B cell (primary cell): Measurements from ENCODE around the gene SERPINA12. TPM values are rescaled to one million over a fixed set of nuclear protein-coding genes. Genes with fewer than 3 reads are reported as not detected.

Experiments used
- ATAC-seq: fragments of 200-7000 bp; cut with Tn5 transposase; one replicate; pipeline ENCODE4 v1.10.0; 2021; ENCODE audit warnings: low read depth, mild to moderate bottlenecking, moderate number of reproducible peaks, moderate library complexity
- CTCF ChIA-PET: fragments of 350-600 bp; sonication (Branson Sonifier 250); formaldehyde crosslinking; loops from one replicate; lab custom pipeline; 2021; ENCODE audit warnings: antibody characterized with exemption, inconsistent platforms; lab: Charles Lee
- POLR2A ChIA-PET: fragments of 350-600 bp; sonication (Branson Sonifier 250); formaldehyde crosslinking; loops from one replicate; lab custom pipeline; 2021; ENCODE audit warnings: antibody characterized with exemption; lab: Charles Lee
- DNase-seq: peaks from one replicate; pipeline ENCODE4 v3.0.0; 2013
- H2AFZ ChIP-seq: 2 replicates; pipeline ENCODE4 v1.6.1; 2012; ENCODE audit warnings: mild to moderate bottlenecking, low read depth, low read length; ENCODE audit not compliant: insufficient read depth, poor library complexity, severe bottlenecking
- H3K27ac ChIP-seq, 2 donors: 1 replicate in 1 of 2; 2 replicates in 1 of 2; pipeline ENCODE4 v1.5.1; 2012 to 2013; ENCODE audit warnings: low read length in 2 of 2, mild to moderate bottlenecking in 2 of 2, moderate library complexity in 1 of 2
- H3K27me3 ChIP-seq, 4 experiments: fragments of 200-600 bp in 1 of 4; sonication (generic) in 1 of 4; replicated peaks in 1 of 4; 1 replicate in 2 of 4; 2 replicates in 2 of 4; pipeline versions ENCODE4 v1.6.1 to v1.7.0; 2013 to 2016; ENCODE audit warnings: low read length in 3 of 4, mild to moderate bottlenecking in 2 of 4, mixed read lengths in 1 of 4, moderate library complexity in 1 of 4; ENCODE audit not compliant: insufficient read depth in 4 of 4, control insufficient read depth in 3 of 4; ENCODE audit errors: control extremely low read depth in 1 of 4
- H3K36me3 ChIP-seq, 2 experiments: replicated peaks in 1 of 2; 1 replicate in 1 of 2; 2 replicates in 1 of 2; pipeline versions ENCODE4 v1.6.1 to v1.7.1; 2013; ENCODE audit warnings: low read length in 1 of 2; ENCODE audit not compliant: insufficient read depth in 2 of 2, control insufficient read depth in 1 of 2; ENCODE audit errors: control extremely low read depth in 1 of 2, extremely low read depth in 1 of 2
- H3K4me1 ChIP-seq, 2 donors: fragments of 200-600 bp in 1 of 2; sonication (generic) in 1 of 2; 1 replicate in 1 of 2; 2 replicates in 1 of 2; pipeline versions ENCODE4 v1.5.1 to v1.6.1; 2013 to 2017; ENCODE audit warnings: low read length in 2 of 2; ENCODE audit not compliant: control insufficient read depth in 2 of 2, insufficient read depth in 2 of 2
- H3K4me2 ChIP-seq: replicated peaks from 2 replicates; pipeline ENCODE3; 2012; ENCODE audit warnings: mild to moderate bottlenecking, low read depth, low read length; ENCODE audit not compliant: poor library complexity, severe bottlenecking
- H3K4me3 ChIP-seq, 5 experiments: fragments of 200-600 bp in 1 of 5; sonication (generic) in 1 of 5; 1 replicate in 3 of 5; 2 replicates in 2 of 5; pipeline versions ENCODE4 v1.5.1 to v1.7.0; 2011 to 2016; ENCODE audit warnings: low read length in 4 of 5, mild to moderate bottlenecking in 4 of 5, low read depth in 2 of 5, control low read depth in 1 of 5, moderate library complexity in 1 of 5; ENCODE audit not compliant: insufficient read depth in 1 of 5; ENCODE audit errors: control extremely low read depth in 1 of 5, extremely low read depth in 1 of 5
- H3K79me2 ChIP-seq: fragments of 200-600 bp; sonication (generic); one replicate; pipeline ENCODE4 v1.6.0; 2016; ENCODE audit warnings: low read length; ENCODE audit not compliant: control insufficient read depth, insufficient read depth
- H3K9ac ChIP-seq: fragments of 200-600 bp; sonication (generic); 2 replicates; pipeline ENCODE4 v1.6.1; 2017; ENCODE audit warnings: mild to moderate bottlenecking, low read length, moderate library complexity
- H3K9me3 ChIP-seq, 3 donors: one replicate each; pipeline versions ENCODE4 v1.6.1 to v1.7.1; 2013; ENCODE audit warnings: low read length in 2 of 3; ENCODE audit not compliant: control insufficient read depth in 2 of 3, insufficient read depth in 1 of 3; ENCODE audit errors: control extremely low read depth in 1 of 3
- H4K20me1 ChIP-seq: 2 replicates; pipeline ENCODE4 v1.6.0; 2012; ENCODE audit warnings: mild to moderate bottlenecking, low read length; ENCODE audit not compliant: insufficient read depth, control insufficient read depth, poor library complexity, severe bottlenecking
- H3K27ac Mint-ChIP-seq: one replicate; pipeline ENCODE4 v1.8.0; 2021; ENCODE audit warnings: mixed read lengths
- H3K27me3 Mint-ChIP-seq: one replicate; pipeline ENCODE4 v1.8.0; 2021; ENCODE audit warnings: mixed read lengths
- H3K4me1 Mint-ChIP-seq: one replicate; pipeline ENCODE4 v1.8.0; 2021; ENCODE audit warnings: mixed read lengths
- H3K4me3 Mint-ChIP-seq: one replicate; pipeline ENCODE4 v1.8.0; 2021; ENCODE audit warnings: mixed read lengths
- H3K9me3 Mint-ChIP-seq: one replicate; pipeline ENCODE4 v1.8.0; 2022; ENCODE audit warnings: mixed read lengths; ENCODE audit not compliant: insufficient read depth
- EZH2 ChIP-seq: IDR thresholded peaks from 2 replicates; pipeline ENCODE4 v1.6.1; 2012; ENCODE audit warnings: borderline replicate concordance, low read depth, mild to moderate bottlenecking, moderate library complexity, low read length; ENCODE audit not compliant: insufficient read depth, poor library complexity, severe bottlenecking
- WGBS: methylation state at CpG from one replicate; pipeline ENCODE4 v1.1.5; 2013; ENCODE audit warnings: missing lambda C conversion rate; ENCODE audit not compliant: insufficient coverage; 5-methylcytosine and 5-hydroxymethylcytosine counted together
- intact Hi-C: fragments of 100-400 bp; cut with micrococcal nuclease; formaldehyde crosslinking; loops from one replicate; pipeline ENCODE4 v1.10.0; 2022
- polyA plus RNA-seq: library from polyadenylated mRNA; depleted of rRNA; stranded (reverse); fragments of >200 nt; gene quantifications from 2 replicates; pipeline ENCODE4 v1.2.3, GENCODE V29; 2012
- total RNA-seq, 2 donors: library from RNA; stranded (reverse); fragments of 120-200 nt in 1 of 2; gene quantifications; 1 replicate in 1 of 2; 2 replicates in 1 of 2; pipeline versions ENCODE4 v1.2.3 to v1.2.4, GENCODE V29; 2013 to 2022
- TF ChIP-seq, protein P1 (sequence below): fragments of 200-600 bp; IDR thresholded peaks from one replicate; pipeline ENCODE4 v1.8.0; 2022; ENCODE audit warnings: antibody characterized with exemption, mild to moderate bottlenecking

The SERPINA12 gene
- total and polyA plus RNA-seq, 2 donors (not counting 1 experiment from before 2014, with no cell fraction given), result not detected

DNA sequence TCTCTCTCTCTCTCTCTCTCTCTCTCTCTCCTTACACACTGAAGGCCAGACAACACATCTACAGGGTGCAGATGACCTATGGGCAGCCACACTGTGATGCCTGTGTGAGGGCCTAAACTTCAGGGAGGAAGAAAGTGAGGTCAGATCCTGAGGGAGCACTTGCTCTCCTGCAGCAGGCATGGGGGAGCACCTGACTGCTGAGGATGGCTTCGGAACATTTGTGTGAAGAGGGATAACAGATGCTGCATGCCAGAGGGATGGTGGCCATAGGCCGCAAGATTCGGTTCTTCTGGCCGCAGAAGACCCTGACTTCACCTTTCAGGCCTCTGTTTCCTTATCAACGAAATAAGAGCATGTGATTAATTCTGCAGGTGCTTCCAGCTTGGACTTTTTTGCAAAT lies 45.0 kb downstream of the SERPINA12 start:
- Histone ChIP-seq H3K4me1 (no peaks in the 10 kb centered on the region), H3K27ac (no peak overlapping the region), H3K79me2 (no peaks in the 10 kb centered on the region), H3K27me3 (no peaks in the 10 kb centered on the region), H3K4me2 (no peak overlapping the region), H3K4me3 (no peak overlapping the region), H3K9me3 (peaks cover 0 to 23% (median 8%) of the 10 kb centered on the region in 3 donors), H3K9ac (no peak overlapping the region), H3K36me3 (no peaks in the 10 kb centered on the region), H2AFZ (no peak overlapping the region), H4K20me1 (no peaks in the 10 kb centered on the region)
- no peak for ATAC-seq
- H3K4me3 Mint-ChIP-seq, result no peak overlapping the region
- H3K27ac Mint-ChIP-seq, result no peak overlapping the region
- DNase-seq, result no peak
- POLR2A ChIA-PET, result no interaction called here
- H3K4me1 Mint-ChIP-seq, result peaks cover 5% of the 10 kb centered on the region
- 80% methylated on average over 2 of the region's 5 CpGs for WGBS
- no peaks in the 10 kb centered on the region for H3K27me3 Mint-ChIP-seq
- H3K9me3 Mint-ChIP-seq, result peaks cover 4% of the 10 kb centered on the region
- intact Hi-C loops, result no loop called here
- CTCF ChIA-PET, result no interaction called here
- TF ChIP-seq EZH2, result no peak
- TF ChIP-seq, protein P1, sequence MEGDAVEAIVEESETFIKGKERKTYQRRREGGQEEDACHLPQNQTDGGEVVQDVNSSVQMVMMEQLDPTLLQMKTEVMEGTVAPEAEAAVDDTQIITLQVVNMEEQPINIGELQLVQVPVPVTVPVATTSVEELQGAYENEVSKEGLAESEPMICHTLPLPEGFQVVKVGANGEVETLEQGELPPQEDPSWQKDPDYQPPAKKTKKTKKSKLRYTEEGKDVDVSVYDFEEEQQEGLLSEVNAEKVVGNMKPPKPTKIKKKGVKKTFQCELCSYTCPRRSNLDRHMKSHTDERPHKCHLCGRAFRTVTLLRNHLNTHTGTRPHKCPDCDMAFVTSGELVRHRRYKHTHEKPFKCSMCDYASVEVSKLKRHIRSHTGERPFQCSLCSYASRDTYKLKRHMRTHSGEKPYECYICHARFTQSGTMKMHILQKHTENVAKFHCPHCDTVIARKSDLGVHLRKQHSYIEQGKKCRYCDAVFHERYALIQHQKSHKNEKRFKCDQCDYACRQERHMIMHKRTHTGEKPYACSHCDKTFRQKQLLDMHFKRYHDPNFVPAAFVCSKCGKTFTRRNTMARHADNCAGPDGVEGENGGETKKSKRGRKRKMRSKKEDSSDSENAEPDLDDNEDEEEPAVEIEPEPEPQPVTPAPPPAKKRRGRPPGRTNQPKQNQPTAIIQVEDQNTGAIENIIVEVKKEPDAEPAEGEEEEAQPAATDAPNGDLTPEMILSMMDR, result no peak

DNA sequence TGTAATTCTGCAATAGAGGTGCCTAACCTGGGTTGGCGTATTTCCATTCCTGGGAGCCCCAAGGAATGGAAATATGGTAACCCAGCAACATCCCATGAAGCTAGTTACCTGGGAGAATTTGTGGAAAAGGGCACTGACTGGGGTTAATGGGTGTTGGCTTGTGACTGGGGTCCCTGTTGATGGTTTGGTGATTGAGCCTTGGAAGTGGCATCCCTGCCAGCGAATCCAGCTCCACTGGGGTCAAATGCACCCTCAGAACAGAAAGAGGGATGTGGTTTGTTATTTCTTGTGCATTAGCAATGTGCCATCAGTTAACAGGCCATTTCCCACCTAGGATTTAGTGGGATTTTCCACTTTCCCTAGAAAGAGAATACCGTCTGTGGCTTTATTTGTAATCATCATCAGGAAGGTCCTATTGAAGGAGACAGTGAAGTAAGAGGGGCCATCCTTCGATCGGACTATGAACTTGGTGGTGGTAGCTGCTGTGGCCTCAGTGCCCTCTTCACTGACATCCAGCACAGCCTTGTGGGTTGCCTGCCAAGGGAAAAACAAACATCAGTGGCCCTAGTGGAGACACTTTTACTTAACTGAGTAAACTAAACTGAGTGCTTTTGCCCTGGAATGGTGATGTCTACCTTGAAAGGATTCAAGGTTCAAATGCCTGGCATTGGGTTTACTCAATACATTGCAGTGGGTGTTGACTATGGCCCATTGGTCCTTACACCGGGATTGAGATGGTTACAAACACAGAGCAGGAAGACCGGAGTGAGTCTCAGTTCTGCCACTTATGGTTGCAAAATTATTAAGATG lies 46.3 kb downstream of the SERPINA12 start:
- Mint-ChIP-seq H3K27me3 (no peaks in the 10 kb centered on the region), H3K4me1 (peaks cover 4% of the 10 kb centered on the region), H3K27ac (no peak overlapping the region), H3K4me3 (no peak overlapping the region), H3K9me3 (peaks cover 4% of the 10 kb centered on the region)
- DNase-seq, result no peak
- H2AFZ ChIP-seq, result no peak overlapping the region
- 92% methylated on average over 5 of the region's 7 CpGs for WGBS
- H3K79me2 ChIP-seq, result no peaks in the 10 kb centered on the region
- H3K36me3 ChIP-seq, result no peaks in the 10 kb centered on the region
- no peak overlapping the region for H3K4me2 ChIP-seq
- peaks cover 0 to 29% (median 8%) of the 10 kb centered on the region in 3 donors for H3K9me3 ChIP-seq
- TF ChIP-seq, protein P1, result no peak
- TF ChIP-seq EZH2, result no peak
- no peak overlapping the region for H3K9ac ChIP-seq
- ChIA-PET POLR2A (no interaction called here), CTCF (no interaction called here)
- H3K27ac ChIP-seq, result no peak overlapping the region
- no peak overlapping the region for H3K4me3 ChIP-seq
- intact Hi-C loops, result no loop called here
- no peaks in the 10 kb centered on the region for H4K20me1 ChIP-seq
- ATAC-seq, result no peak
- H3K27me3 ChIP-seq, result no peaks in the 10 kb centered on the region
- H3K4me1 ChIP-seq, result no peaks in the 10 kb centered on the region
